Measurements from ENCODE around the gene ADGRB3.

DNA sequence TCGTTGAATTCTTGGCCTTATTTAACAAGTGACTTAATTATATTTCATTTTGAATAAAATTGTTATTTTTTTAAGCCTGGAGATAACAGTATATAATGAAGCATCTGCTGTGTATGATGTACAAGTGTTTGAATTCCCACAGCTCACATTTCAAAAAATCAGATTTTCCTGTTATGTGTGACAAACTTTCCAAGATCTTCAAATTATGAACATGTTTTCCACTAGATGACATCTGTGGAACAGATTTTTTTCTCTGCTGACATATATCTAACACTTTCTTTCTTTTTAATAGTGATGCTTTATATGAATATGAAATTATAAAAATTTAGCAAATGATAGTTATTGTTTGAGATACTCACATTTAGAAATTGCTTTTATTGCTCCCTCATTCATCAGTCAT, 678.9 kb downstream of the ADGRB3 start:
- TF ChIP-seq EZH2 (IDR thresholded peaks at IDR 0.05): no peak
- no peak for TF ChIP-seq POLR2AphosphoS5 (IDR thresholded peaks at IDR 0.05; ENCODE audit: borderline replicate concordance, low read depth, low read length)
- TF ChIP-seq FOXP2 (optimal IDR thresholded peaks at IDR 0.05; ENCODE audit: control extremely low read depth, extremely low read length, insufficient read depth): no peak

Data from SK-N-MC (cell line).